ENCODE measurements around the gene PRKCZ.

GRCh38 chr1:2041887-2042286, 8.3 kb upstream of the PRKCZ start:
- TF ChIP-seq CTCF (IDR thresholded peaks at IDR 0.05) (no peak), POLR2AphosphoS5 (IDR thresholded peaks at IDR 0.05; ENCODE audit: insufficient read depth in 1 of 2, low read depth in 1 of 2) (no peak)

All from vagina (tissue), 2 donors.